ENCODE data around the gene NKAIN4. TPM values are rescaled to one million over a fixed set of nuclear protein-coding genes. Genes with fewer than 3 reads are reported as not detected.

The NKAIN4 gene
- total RNA-seq, 4 donors from 2014 or later, result not detected

DNA sequence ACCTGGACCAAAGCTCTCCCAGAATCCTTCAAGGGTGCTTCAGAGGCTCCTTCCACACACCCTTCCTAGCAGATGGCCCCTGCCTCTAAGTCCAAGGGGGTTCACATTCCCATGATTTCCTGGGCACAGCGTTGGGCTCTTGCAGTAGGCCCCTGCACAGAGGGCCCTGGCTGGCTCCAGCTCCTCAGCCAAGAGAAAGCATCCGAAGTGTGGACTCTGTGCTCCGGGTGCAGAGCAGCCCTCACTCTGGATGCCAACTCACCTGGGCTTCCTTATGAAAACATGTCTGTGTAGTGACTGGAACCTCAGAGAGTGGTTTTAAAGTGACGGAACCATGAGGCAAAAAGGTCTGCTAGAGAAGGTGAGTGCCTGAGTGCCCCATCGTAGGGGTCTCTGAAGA lies 49.9 kb downstream of the NKAIN4 start:
- no peak for DNase-seq
- H3K4me3 ChIP-seq, result no peak overlapping the region
- peaks cover 0 to 47% of the 10 kb centered on the region in 2 donors for H3K36me3 ChIP-seq
- ATAC-seq, result no peak
- intact Hi-C loops (cut with DNase I; ENCODE audit: low total_unique reads), result no loop called here
- TF ChIP-seq CTCF (IDR thresholded peaks at IDR 0.05 in 4 of 5, conservative IDR thresholded peaks at IDR 0.05 in 1 of 5), result no peak
- no peak for TF ChIP-seq POLR2A (IDR thresholded peaks at IDR 0.05)
- H3K4me1 ChIP-seq, result peaks cover 10 to 15% of the 10 kb centered on the region in 2 donors
- no peak overlapping the region for H3K27ac ChIP-seq
- no peaks in the 10 kb centered on the region for H3K27me3 ChIP-seq
- no peaks in the 10 kb centered on the region for H3K9me3 ChIP-seq
- in situ Hi-C loops (cut with MboI; ENCODE audit: low sequenced_read_pairs in 4 of 4), result no loop called here

DNA sequence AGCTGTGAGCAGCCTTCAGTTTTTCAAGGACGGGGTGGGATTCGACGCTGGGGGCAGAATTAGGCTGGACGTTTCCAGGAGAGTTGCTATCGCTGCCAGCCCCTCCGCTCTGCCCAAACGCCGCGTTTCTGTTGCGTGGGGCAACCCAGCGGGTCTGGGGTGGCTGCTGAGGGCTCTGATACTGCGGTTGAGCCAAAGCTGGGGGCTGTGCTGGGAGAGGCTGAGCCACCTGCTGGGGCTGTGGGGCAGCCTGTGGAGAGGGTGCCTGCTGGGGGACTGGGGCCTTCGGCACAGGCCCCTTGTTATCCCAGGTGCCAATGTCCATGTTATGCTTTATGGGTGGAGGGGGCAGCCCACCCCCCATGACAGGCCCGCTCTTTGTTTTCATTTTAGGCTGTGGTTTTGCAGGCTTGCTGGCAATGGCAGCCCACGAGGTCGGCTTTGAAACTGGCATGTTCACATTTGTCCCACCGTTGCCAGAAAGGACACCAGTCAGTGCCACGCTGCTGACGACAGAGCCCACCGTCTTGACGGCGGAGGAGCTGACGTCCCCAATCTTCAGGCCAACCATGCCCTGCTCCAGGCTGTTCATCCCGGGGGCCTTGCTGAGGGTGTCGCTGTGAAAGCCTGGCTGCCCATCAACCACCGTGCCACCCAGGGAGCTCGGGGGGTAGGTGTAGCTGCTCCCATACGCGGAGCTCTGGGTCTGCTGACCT lies 51.3 kb downstream of the NKAIN4 start:
- intact Hi-C loops (cut with DNase I; ENCODE audit: low total_unique reads) (no loop called here), in situ Hi-C loops (cut with MboI; ENCODE audit: low sequenced_read_pairs in 4 of 4) (no loop called here)
- H3K9me3 ChIP-seq, result no peaks in the 10 kb centered on the region
- DNase-seq (no peak), ATAC-seq (no peak)
- no peak for TF ChIP-seq CTCF (IDR thresholded peaks at IDR 0.05 in 4 of 5, conservative IDR thresholded peaks at IDR 0.05 in 1 of 5)
- no peak for TF ChIP-seq POLR2A (IDR thresholded peaks at IDR 0.05)
- no peaks in the 10 kb centered on the region for H3K27me3 ChIP-seq
- H3K4me3 ChIP-seq, result no peak overlapping the region
- no peak overlapping the region for H3K27ac ChIP-seq
- peaks cover 0 to 38% of the 10 kb centered on the region in 2 donors for H3K36me3 ChIP-seq
- H3K4me1 ChIP-seq, result peaks cover 11 to 12% of the 10 kb centered on the region in 2 donors

GRCh38 chr20:63202021-63202420 lies 52.2 kb downstream of the NKAIN4 start:
- TF ChIP-seq CTCF (IDR thresholded peaks at IDR 0.05 in 4 of 5, conservative IDR thresholded peaks at IDR 0.05 in 1 of 5) (no peak), POLR2A (IDR thresholded peaks at IDR 0.05) (no peak)
- no peaks in the 10 kb centered on the region for H3K27me3 ChIP-seq
- ATAC-seq (no peak), DNase-seq (no peak)
- in situ Hi-C loops (cut with MboI; ENCODE audit: low sequenced_read_pairs in 4 of 4), result no loop called here
- H3K36me3 ChIP-seq, result peaks cover 0 to 44% of the 10 kb centered on the region in 2 donors
- H3K9me3 ChIP-seq, result no peaks in the 10 kb centered on the region
- no peak overlapping the region for H3K4me3 ChIP-seq
- peaks cover 17 to 21% of the 10 kb centered on the region in 2 donors for H3K4me1 ChIP-seq
- intact Hi-C loops (cut with DNase I; ENCODE audit: low total_unique reads), result no loop called here
- no peak overlapping the region for H3K27ac ChIP-seq

- Histone ChIP-seq H3K4me3 (no peak overlapping the region), H3K9me3 (no peaks in the 10 kb centered on the region), H3K27me3 (no peaks in the 10 kb centered on the region), H3K36me3 (peaks cover 0 to 48% of the 10 kb centered on the region in 2 donors), H3K27ac (no peak overlapping the region), H3K4me1 (peaks cover 20 to 25% of the 10 kb centered on the region in 2 donors)
- in situ Hi-C loops (cut with MboI; ENCODE audit: low sequenced_read_pairs in 4 of 4), result no loop called here
- no peak for ATAC-seq
- intact Hi-C loops (cut with DNase I; ENCODE audit: low total_unique reads), result no loop called here
- TF ChIP-seq CTCF (IDR thresholded peaks at IDR 0.05 in 4 of 5, conservative IDR thresholded peaks at IDR 0.05 in 1 of 5), result no peak
- no peak for TF ChIP-seq POLR2A (IDR thresholded peaks at IDR 0.05)
- no peak for DNase-seq
Measured at GRCh38 chr20:63198606-63199005, 55.7 kb downstream of the NKAIN4 start.

Data from gastrocnemius medialis (tissue), 4 donors.